ENCODE measurements around the gene AGK. TPM values are rescaled to one million over a fixed set of nuclear protein-coding genes. Genes with fewer than 3 reads are reported as not detected.
"Not testable (repeated sequence)": the region's sequence is repeated elsewhere in the genome, so short reads cannot be mapped to it uniquely, and the experiment has no call there.

The AGK gene
- total RNA-seq, 2 experiments from 2014 or later = 45.9 to 75.8 TPM

DNA sequence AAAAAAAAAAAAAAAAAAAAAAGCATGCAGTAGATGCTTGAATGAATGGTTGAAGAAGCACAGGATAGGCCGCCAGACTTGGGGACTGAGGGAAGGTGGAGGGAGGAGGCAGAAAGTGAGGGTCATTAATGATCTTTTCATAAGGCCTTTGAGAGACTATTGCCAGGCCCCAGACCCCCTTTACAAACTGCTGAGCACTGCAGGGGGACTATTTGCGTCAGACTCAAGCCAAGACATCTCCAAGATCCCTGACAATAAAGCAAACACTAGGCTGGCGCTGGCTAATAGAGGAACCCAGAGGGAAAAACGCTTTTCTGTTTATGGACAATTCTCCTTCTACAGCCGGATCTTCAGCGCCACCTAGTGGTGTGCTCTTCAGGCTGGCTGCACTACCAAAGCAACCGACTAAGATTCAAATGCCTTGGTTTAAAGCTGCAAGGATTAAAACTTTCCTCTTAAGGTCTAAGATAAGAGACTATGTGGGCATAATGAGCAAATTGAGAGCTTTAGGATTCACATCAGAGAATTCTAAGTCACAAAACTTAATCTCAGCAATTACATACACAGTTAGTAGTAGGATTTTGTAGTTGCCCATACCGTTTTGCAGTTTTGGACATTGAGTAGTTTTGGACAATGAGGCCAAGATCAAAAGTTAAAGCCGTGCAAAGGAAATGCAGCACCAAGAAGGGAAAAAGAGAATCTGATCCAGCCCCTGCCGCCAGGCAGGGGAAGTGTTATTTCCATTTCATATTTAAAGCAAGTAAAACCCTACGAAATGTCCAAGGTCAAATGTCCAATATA, 17.9 kb upstream of the AGK start:
- no peaks in the 10 kb centered on the region for H3K36me3 Mint-ChIP-seq

GRCh38 chr7:141534757-141535737, 16.2 kb upstream of the AGK start:
- CTCF ChIA-PET = interaction anchor here (1.3 to 2.8 kb wide), 5 partner anchors 11 to 521 kb away, joined by 3 to 13 read pairs (median 7); partner anchors contain the start of gene MRPS33
- DNase-seq (peak; percentile 19), ATAC-seq (no peak)
- H3K27ac Mint-ChIP-seq = no peak overlapping the region
- H3K36me3 Mint-ChIP-seq = no peaks in the 10 kb centered on the region
- no peaks in the 10 kb centered on the region for H3K9me3 Mint-ChIP-seq (ENCODE audit: low read depth)
- H3K4me3 Mint-ChIP-seq = no peak overlapping the region
- H3K27me3 Mint-ChIP-seq = peaks cover 33% of the 10 kb centered on the region
- H3K4me1 Mint-ChIP-seq = no peaks in the 10 kb centered on the region

More for the DNA sequence above, 17.9 kb upstream of the AGK start:
- CTCF ChIA-PET = interaction anchor here (0.5 to 2.8 kb wide), 27 partner anchors 9 to 522 kb away, joined by 3 to 13 read pairs (median 4); partner anchors contain the start of genes AGK, MRPS33 and WEE2
- no peaks in the 10 kb centered on the region for H3K9me3 Mint-ChIP-seq (ENCODE audit: low read depth)
- H3K27me3 Mint-ChIP-seq = peaks cover 28% of the 10 kb centered on the region
- no peak overlapping the region for H3K4me3 Mint-ChIP-seq
- DNase-seq (peak; percentile 63), ATAC-seq (peak; percentile 63)
- H3K4me1 Mint-ChIP-seq = no peaks in the 10 kb centered on the region
- H3K27ac Mint-ChIP-seq = no peak overlapping the region

GRCh38 chr7:141537906-141538305, 13.3 kb upstream of the AGK start:
- H3K4me3 Mint-ChIP-seq = no peak overlapping the region
- DNase-seq (no peak), ATAC-seq (no peak)
- no peaks in the 10 kb centered on the region for H3K36me3 Mint-ChIP-seq
- CTCF ChIA-PET = no interaction called here
- no peaks in the 10 kb centered on the region for H3K4me1 Mint-ChIP-seq
- no peaks in the 10 kb centered on the region for H3K9me3 Mint-ChIP-seq (ENCODE audit: low read depth)
- H3K27ac Mint-ChIP-seq = no peak overlapping the region
- H3K27me3 Mint-ChIP-seq = peaks cover 39% of the 10 kb centered on the region

- CTCF ChIA-PET = no interaction called here
- H3K36me3 Mint-ChIP-seq = no peaks in the 10 kb centered on the region
Measured at GRCh38 chr7:141541375-141541774, 9.8 kb upstream of the AGK start.

DNA sequence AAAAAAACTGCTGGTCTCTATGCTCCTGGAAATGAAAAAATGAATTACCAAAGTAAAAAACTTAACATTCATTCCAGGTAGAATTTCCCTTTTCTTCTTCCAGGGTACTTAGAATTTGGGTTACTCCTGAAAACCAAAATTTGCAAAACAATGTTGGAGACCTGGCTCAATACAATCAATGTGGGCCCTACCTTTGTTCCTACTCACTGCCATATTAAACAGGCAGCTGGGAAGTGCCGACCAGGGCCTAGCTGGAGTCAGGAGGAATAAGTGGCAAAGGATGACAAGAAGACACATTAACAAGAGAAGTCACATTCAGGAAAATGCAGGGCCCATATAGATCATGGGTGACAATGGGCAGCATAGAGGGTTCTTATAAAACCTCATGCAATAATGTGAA, 6.4 kb upstream of the AGK start:
- Mint-ChIP-seq H3K27me3 (peaks cover 7% of the 10 kb centered on the region), H3K4me1 (no peaks in the 10 kb centered on the region), H3K9me3 (ENCODE audit: low read depth) (no peaks in the 10 kb centered on the region), H3K27ac (no peak overlapping the region), H3K36me3 (no peaks in the 10 kb centered on the region), H3K4me3 (no peak overlapping the region)
- ATAC-seq (no peak), DNase-seq (no peak)
- CTCF ChIA-PET = no interaction called here

More at GRCh38 chr7:141541375-141541774, 9.8 kb upstream of the AGK start:
- ATAC-seq (no peak), DNase-seq (no peak)
- Mint-ChIP-seq H3K27me3 (peaks cover 25% of the 10 kb centered on the region), H3K9me3 (ENCODE audit: low read depth) (no peaks in the 10 kb centered on the region), H3K4me3 (no peak overlapping the region), H3K4me1 (no peaks in the 10 kb centered on the region), H3K27ac (no peak overlapping the region)

- H3K27ac Mint-ChIP-seq = no peak overlapping the region
- CTCF ChIA-PET = no interaction called here
Measured at GRCh38 chr7:141549582-141549981, 1.6 kb upstream of the AGK start.

DNA sequence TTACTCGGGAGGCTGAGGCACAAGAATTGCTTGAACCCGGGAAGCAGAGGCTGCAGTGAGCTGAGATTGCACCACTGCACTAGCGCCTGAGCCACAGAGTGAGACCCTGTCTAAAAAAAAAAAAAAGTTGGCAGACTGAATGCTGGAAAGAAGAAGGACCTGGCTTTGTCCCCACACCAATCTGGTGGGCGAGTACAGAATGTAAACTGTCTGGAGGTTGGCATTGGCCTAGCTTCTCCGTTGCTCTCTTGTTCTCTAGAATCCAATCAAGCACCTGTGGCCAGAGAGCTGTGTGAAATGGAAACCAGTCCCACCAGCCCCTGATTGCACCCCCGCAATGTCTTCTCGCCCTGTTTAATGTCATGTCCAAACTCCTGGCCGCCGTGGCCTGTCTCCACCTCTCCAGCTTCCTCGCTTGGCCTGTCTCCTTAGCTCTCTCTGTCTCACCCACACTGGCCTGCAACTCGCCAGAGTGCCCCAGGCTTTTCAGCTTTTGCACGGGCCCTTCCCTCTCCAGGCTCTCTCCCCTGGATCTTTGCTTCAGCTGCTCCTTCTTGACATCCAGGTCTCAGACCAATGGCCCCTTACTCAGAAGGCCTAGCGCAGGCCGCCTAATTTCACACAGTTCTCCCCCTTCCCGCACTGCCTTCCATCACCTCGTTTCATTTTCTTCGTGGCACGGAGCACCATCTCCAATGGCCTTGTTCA, 670 bp upstream of the AGK start:
- Mint-ChIP-seq H3K36me3 (peaks cover 13% of the 10 kb centered on the region), H3K4me1 (peaks cover 33% of the 10 kb centered on the region), H3K27me3 (no peaks in the 10 kb centered on the region), H3K4me3 (peak overlapping the region; percentile 80), H3K27ac (peak overlapping the region; percentile 77), H3K9me3 (ENCODE audit: low read depth) (no peaks in the 10 kb centered on the region)
- ATAC-seq = peak; percentile 2
- no peak for DNase-seq
- CTCF ChIA-PET = interaction anchor here (1.0 to 2.7 kb wide), 2 partner anchors 17 to 186 kb away, joined by 3 to 12 read pairs; partner anchors contain the start of gene SSBP1

More at GRCh38 chr7:141549582-141549981, 1.6 kb upstream of the AGK start:
- peaks cover 6% of the 10 kb centered on the region for H3K36me3 Mint-ChIP-seq
- peaks cover 27% of the 10 kb centered on the region for H3K4me1 Mint-ChIP-seq
- H3K9me3 Mint-ChIP-seq (ENCODE audit: low read depth) = no peaks in the 10 kb centered on the region
- H3K4me3 Mint-ChIP-seq = no peak overlapping the region
- no peak for ATAC-seq
- no peaks in the 10 kb centered on the region for H3K27me3 Mint-ChIP-seq
- no peak for DNase-seq

DNA sequence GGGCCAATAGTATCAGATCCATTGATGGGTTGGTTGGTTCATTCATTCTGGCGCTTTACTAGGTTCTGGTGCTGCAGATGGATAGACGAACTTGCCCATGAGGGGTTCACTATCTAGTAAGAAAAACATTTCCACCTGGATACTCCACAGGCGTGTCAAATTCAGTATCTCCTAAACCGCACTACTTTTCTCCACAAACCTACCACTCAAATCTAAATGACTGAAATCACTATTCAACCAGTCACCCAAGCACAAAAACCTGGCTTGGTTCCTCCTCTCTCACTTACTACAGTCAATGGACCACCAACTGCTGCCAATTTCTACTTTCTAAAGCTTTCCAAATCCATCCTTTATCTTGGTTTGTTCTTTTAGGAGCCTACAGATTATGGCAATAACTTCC, 572 bp downstream of the AGK start:
- CTCF ChIA-PET = interaction anchor here (1.0 to 2.7 kb wide), 3 partner anchors 19 to 185 kb away, joined by 4 to 12 read pairs (median 5); partner anchors contain the start of gene SSBP1
- no peak for DNase-seq
- Mint-ChIP-seq H3K9me3 (ENCODE audit: low read depth) (no peaks in the 10 kb centered on the region), H3K4me1 (peaks cover 38% of the 10 kb centered on the region), H3K36me3 (peaks cover 22% of the 10 kb centered on the region), H3K27ac (peak overlapping the region; percentile 86), H3K4me3 (peak overlapping the region; percentile 80), H3K27me3 (no peaks in the 10 kb centered on the region)
- ATAC-seq = peak; percentile 34

- Mint-ChIP-seq H3K27ac (peak overlapping the region; percentile 96), H3K4me1 (peaks cover 59% of the 10 kb centered on the region), H3K36me3 (peaks cover 70% of the 10 kb centered on the region), H3K9me3 (ENCODE audit: low read depth) (peaks cover 9% of the 10 kb centered on the region), H3K4me3 (peak overlapping the region; percentile 45), H3K27me3 (no peaks in the 10 kb centered on the region)
- ATAC-seq = no peak
- DNase-seq = no peak
- CTCF ChIA-PET = interaction anchor here (2.0 kb wide), 1 partner anchor 181 kb away, joined by 7 read pairs; the partner anchor contains the start of gene SSBP1
Measured at GRCh38 chr7:141557360-141557759, 6.2 kb downstream of the AGK start.

DNA sequence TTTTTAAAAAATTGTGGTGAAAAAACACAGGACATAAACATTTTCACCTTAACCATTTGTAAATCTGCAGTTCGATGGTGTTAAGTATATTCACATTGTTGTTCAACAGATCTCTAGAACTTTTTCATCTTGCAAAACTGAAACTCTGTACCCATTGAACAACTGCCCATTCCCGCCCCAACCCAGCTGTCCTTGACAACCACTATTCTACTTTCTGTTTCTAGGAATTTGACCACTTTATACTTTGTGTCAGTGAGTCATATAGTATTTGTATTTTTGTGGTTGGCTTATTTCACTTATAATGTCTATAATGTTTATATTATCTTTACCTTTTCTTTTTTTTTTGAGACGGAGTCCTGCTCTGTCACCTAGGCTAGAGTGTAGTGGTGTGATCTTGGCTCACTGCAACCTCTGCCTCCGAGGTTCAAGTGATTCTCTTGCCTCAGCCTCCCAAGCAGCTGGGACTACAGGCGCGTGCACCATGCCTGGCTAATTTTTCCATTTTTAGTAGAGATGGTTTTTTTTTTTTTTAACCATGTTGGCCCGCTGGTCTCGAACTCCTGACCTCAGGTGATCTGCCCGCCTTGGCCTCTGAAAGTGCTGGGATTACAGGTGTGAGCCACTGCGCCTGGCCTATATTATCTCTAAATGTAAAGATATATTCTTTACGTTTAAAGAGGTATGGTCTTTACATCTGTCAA, 6.8 kb downstream of the AGK start:
- Mint-ChIP-seq H3K36me3 (peaks cover 76% of the 10 kb centered on the region), H3K4me3 (peak overlapping the region; percentile 57), H3K4me1 (peaks cover 53% of the 10 kb centered on the region), H3K27ac (peak overlapping the region; percentile 96)
- H3K9me3 Mint-ChIP-seq (ENCODE audit: low read depth); H3K27me3 Mint-ChIP-seq: not testable (repeated sequence)
- DNase-seq = peak; percentile 67
- CTCF ChIA-PET = interaction anchor here (2.0 kb wide), 1 partner anchor 180 kb away, joined by 7 read pairs; the partner anchor contains the start of gene SSBP1
- ATAC-seq = peak; percentile 58

GRCh38 chr7:141558544-141559183, 7.5 kb downstream of the AGK start:
- peak overlapping the region; percentile 96 for H3K27ac Mint-ChIP-seq
- ATAC-seq = peak; percentile 91
- H3K9me3 Mint-ChIP-seq (ENCODE audit: low read depth) = peaks cover 13% of the 10 kb centered on the region
- H3K4me1 Mint-ChIP-seq = peaks cover 51% of the 10 kb centered on the region
- H3K4me3 Mint-ChIP-seq = peak overlapping the region; percentile 57
- peak; percentile 46 for DNase-seq
- H3K27me3 Mint-ChIP-seq = no peaks in the 10 kb centered on the region
- H3K36me3 Mint-ChIP-seq = peaks cover 77% of the 10 kb centered on the region
- CTCF ChIA-PET = interaction anchor here (1.1 to 2.0 kb wide), 2 partner anchors 26 to 179 kb away, joined by 6 to 7 read pairs; partner anchors contain the start of gene SSBP1

- Mint-ChIP-seq H3K27ac (peak overlapping the region; percentile 71), H3K4me3 (no peak overlapping the region), H3K27me3 (no peaks in the 10 kb centered on the region), H3K9me3 (ENCODE audit: low read depth) (peaks cover 14% of the 10 kb centered on the region), H3K4me1 (peaks cover 56% of the 10 kb centered on the region), H3K36me3 (peaks cover 90% of the 10 kb centered on the region)
- no peak for DNase-seq
- CTCF ChIA-PET = no interaction called here
- no peak for ATAC-seq
Measured at GRCh38 chr7:141559961-141560360, 8.8 kb downstream of the AGK start.

All from activated CD8-positive, alpha-beta memory T cell treated with anti-CD3 and anti-CD28 coated beads, Interleukin-2, amount 10 ng/mL, durations not matched to agents 7 days and 5 days (primary cell).